GM21723 (cell line): Measurements from ENCODE around the gene MADCAM1.

Experiments used
- ATAC-seq: cut with Tn5 transposase; IDR thresholded peaks from one replicate; pipeline ENCODE4 v1.9.1; 2021; ENCODE audit warnings: mild to moderate bottlenecking, moderate library complexity; ENCODE audit not compliant: unreplicated experiment

Gene MADCAM1

DNA sequence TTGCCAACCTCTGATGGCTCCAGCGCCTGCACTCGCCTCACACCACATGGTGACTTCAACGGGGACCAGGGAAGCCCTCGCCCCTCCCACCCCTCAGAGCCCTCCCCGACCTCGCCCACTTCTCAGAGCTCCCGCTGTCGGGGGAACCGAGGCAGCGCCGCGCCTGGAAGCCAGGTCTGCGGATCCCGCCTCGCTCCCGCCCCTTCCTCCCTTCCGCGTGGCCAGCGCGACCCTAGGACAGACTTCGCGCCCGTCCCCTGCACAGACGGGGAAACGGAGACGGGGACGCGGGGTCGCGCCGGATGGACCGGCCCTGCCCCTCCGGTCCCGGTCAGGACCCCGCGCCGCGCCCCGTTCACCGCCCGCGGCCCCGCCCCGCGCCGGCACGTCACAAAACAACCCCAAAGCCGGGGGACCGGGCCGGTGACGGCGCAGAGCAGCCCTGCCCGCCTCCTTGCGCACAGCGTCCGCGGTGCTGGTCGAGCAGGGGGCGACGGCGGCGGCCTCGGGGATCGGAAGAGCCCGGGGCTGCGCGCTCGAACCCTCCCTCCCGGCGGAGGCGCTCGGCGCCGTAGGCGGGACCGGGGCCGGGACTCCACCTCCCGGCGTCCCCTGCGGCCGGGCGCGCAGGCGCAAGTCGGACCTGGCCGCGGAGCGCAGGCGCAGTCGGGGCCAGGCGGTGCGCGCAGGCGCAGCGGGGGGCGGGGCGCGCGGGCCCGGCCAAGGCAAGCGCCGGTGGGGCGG is 34.9 kb downstream of the MADCAM1 start:
- ATAC-seq: peak; percentile 53

DNA sequence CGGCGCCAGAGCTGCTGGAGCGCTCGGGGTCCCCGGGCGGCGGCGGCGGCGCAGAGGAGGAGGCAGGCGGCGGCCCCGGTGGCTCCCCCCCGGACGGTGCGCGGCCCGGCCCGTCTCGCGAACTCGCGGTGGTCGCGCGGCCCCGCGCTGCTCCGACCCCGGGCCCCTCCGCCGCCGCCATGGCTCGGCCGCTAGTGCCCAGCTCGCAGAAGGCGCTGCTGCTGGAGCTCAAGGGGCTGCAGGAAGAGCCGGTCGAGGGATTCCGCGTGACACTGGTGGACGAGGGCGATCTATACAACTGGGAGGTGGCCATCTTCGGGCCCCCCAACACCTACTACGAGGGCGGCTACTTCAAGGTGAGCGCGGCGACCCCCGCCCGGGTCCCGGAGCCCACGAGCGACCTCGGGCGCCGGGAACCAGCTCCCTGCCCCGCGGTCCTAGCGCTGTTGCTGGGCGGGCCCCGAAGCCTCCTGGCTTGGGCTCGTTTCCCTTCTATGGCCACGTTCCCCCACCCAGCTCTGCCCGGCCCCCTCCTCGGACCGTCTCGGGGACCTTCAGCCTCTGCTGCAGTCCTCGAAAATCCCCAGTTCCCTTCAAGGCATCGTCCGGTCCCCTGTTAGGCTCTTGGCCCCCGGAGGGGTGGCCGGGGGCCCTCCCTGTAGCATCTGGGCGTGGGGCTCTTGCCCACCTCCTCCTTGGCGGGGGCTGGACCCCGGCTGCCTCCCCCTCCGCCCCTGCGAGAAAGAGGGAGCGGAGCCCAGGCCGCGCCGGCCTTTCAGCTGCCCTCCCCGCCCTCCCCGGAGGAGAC is 35.7 kb downstream of the MADCAM1 start, which contains the start of gene CDC34:
Gene CDC34 (plus strand): TSS at position 8 of the 808 bp plus-strand sequence. CDS start 172 bp downstream, at position 180.
- ATAC-seq: peak; percentile 11

DNA sequence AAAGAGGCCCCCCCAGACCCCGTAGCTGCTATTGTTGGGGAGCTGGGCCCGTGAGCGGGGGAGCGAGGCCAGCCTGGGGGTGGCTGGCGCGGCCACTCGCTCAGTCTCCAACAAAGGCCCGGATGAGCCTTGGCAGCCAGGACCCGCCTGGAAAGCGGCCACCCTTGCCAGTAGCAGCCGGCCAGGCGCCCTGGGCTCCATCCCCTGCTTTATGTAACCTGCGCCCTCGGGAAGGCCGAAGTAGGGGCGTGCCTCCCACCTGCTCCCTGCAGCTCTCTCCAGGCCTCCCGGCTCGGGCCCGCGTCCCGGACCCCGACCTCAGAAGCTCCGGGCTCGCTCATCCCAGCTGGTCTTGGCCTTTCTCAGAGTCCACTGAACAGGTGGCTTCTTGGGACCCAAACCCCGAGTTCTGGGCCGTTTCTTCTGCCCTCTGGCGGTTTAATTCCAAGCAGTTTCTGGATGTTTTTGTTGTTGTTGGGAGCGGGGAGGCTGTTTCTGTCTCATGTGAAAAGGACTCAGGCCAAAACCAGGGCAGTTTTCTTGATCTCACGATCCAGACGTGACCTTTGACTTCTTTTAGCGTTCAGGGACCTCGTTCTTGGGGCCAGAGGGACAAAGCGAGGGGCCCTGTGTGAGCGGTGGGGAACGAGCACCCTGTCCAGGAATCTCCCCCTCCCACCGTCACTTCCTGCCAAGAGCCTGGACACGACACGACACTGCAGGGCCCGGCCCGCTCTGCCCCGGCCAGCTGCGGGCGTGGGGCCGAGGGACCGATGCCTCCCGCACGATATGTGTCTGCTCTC is 36.5 kb downstream of the MADCAM1 start:
- peak; percentile 4 for ATAC-seq

- ATAC-seq: no peak
Observed at GRCh38 chr19:533364-534058, 37.2 kb downstream of the MADCAM1 start.

GRCh38 chr19:534088-534487 is 37.8 kb downstream of the MADCAM1 start:
- ATAC-seq: no peak

GRCh38 chr19:535017-535835 is 38.9 kb downstream of the MADCAM1 start:
- ATAC-seq: no peak

DNA sequence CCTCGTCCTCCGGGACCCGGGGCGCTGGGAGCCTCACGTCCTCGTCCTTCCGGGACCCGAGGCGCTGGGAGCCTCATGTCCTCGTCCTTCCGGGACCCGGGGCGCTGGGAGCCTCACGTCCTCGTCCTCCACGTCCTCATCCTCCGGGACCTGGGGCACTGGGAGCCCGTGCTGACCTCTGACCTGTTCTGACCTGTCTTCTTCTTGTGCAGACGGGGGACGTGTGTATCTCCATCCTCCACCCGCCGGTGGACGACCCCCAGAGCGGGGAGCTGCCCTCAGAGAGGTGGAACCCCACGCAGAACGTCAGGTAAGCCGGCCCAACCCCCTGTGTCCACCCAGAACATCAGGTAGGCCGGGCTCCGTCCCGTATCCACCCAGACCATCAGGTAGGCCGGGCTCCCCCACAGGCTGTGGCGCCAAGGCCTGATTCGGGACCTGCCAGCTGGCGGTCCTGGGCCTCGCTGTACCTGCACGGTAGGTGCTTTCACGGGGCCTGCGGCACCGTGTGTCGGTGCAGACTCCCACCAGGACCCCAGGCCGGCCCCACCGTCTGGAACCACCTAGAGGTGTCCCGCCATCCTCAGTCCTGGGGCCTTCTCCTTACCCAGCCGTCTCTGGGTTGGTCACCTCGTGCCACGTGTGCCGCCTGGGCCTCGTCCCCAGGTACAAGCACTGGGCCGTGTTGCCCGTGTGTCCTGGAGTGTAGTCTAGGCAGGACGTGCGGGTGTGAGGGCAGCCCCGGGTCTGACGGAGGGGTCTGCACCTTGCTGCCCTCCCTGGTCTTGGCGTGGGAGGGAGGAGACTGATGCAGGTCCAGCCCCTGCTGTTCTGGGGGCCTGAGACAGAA is 40.0 kb downstream of the MADCAM1 start:
- ATAC-seq: no peak

DNA sequence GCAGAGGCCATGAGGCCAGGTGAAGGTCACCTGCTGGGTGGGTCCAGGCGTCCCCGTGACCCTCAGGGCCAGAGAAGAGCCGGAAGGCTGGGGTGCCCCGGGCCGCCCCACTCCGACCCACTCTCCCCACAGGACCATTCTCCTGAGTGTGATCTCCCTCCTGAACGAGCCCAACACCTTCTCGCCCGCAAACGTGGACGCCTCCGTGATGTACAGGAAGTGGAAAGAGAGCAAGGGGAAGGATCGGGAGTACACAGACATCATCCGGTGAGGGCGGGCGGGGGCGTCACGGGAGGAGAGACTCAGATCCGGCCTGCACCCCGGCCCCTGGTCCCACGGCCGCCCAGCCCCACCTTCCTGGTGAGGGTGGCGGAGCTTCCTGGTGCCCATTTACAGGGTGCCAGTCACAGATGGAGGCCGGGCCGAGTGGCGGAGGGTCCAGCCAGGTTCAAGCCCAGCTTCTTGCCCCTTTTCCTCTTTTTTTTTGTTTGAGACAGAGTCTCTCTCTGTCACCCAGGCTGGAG is 40.7 kb downstream of the MADCAM1 start:
- no peak for ATAC-seq

DNA sequence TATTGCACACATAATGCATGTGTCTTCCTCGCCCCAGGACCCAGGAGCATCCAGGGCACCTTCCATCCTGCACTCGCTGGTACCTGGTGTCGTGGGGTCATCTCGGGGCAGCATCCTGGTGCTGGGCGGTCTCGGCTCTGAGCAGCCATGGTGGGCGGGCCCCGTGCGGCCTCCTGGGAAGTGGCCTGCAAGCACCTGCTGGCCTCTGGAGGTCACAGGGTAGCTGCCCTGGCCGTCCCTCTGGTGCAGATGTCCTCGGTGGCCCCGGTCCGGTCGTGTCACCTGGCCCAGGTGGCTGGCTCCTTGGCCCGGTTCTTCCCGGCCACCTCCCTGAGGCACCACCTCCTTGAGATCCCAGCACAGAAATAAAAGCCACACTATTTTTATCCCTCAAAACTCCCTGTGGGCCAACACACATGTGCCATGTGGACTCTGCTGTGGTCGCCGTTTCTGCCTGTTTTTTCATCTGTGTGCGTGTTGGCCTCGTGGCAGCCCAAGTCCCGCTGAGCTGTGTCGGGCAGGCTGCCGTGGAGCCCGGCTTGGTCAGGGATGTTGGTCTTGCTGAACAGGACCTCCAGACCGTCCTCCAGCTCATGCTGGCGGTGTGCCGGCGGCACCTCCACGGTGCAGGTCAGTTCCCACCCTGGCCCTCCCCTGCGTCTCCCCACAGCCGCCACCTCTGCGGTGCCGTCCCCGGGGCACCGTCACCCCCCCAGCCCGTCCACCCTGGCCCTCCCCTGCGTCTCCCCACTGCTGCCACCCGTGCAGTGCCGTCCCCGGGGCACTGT is 42.5 kb downstream of the MADCAM1 start:
- ATAC-seq: no peak

GRCh38 chr19:539429-540030 is 43.2 kb downstream of the MADCAM1 start:
- ATAC-seq: no peak

- ATAC-seq: no peak
Observed at GRCh38 chr19:540867-541637, 44.8 kb downstream of the MADCAM1 start.

DNA sequence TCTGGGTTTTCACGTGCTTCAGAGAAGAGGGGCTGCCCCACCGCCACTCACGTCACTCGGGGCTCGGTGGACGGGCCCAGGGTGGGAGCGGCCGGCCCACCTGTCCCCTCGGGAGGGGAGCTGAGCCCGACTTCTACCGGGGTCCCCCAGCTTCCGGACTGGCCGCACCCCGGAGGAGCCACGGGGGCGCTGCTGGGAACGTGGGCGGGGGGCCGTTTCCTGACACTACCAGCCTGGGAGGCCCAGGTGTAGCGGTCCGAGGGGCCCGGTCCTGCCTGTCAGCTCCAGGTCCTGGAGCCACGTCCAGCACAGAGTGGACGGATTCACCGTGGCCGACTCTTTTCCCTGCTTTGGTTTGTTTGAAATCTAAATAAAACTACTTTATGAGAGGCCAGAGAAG is 45.4 kb downstream of the MADCAM1 start:
- ATAC-seq: no peak

DNA sequence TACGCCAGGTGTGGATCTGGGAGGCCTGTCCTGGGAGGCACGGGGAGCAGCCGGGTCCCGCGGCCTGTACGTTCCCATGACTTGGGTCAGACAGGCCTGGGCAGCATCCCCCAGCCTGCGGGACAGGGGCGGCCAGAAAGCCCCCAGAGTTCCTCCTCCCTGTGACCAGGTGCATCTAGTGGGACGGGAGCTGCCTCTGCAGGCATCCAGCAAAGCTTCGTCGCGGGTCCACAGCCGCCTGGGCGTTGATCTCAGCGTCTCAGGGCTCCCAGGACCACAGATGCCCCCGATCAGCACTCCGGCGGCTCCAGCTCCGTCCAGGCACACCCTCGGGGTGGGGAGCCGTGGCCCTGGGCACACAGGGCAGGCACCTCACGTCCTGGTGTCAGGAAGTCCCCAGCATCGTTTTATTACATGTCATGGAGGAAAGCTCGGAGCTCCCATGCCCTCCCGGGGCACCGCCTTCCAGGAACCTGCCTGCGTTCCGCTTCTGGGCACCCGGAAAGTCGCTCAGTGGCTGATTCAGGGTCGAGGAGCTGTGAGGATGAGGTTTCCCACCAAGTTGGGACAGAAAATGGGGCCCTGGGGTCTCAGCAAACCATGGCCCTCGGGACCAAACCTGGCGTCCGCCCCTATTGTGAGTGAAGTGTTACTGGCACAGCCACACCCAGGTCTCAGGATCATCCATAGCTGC is 46.0 kb downstream of the MADCAM1 start:
- no peak for ATAC-seq

- no peak for ATAC-seq
Observed at GRCh38 chr19:543910-544608, 47.8 kb downstream of the MADCAM1 start, which contains the start of gene GZMM. GZMM (plus strand) TSS chr19:544053; CDS start chr19:544072, 19 bp downstream.

DNA sequence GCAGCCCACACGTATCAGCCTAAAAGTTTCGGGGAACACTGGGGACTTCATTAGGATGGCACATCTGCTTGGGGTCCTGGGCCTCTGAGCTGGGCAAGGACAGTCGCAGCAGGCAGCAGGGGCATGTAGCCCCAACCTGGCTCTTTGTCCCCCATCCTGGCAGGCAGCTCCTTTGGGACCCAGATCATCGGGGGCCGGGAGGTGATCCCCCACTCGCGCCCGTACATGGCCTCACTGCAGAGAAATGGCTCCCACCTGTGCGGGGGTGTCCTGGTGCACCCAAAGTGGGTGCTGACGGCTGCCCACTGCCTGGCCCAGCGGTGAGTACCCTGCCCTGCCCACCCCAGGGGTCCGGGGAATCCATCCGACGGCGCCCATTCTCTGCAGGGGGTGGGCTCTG is 50.8 kb downstream of the MADCAM1 start:
- ATAC-seq: no peak
